SU-DHL-6 (cell line): ENCODE results near the gene TMC1.

Experiments used
- H2AFZ ChIP-seq: fragments of 200-600 bp; sonication (generic); 2 replicates; pipeline ENCODE4 v1.6.1; 2014; ENCODE audit warnings: low read depth, mild to moderate bottlenecking, moderate library complexity, mixed read lengths, antibody characterized with exemption, low read length; ENCODE audit not compliant: severe bottlenecking
- H3F3A ChIP-seq: fragments of 200-600 bp; shearing (Covaris generic); 2 replicates; pipeline ENCODE4 v1.6.0; 2016; ENCODE audit warnings: antibody characterized with exemption, mild to moderate bottlenecking; ENCODE audit not compliant: insufficient read depth
- H3K27ac ChIP-seq: fragments of 200-600 bp; sonication (generic); 2 replicates; pipeline ENCODE4 v1.5.1; 2016; ENCODE audit warnings: low read depth, mild to moderate bottlenecking, low read length, moderate library complexity, mixed read lengths
- H3K27me3 ChIP-seq: fragments of 200-600 bp; sonication (generic), shearing (Covaris generic); 2 replicates; pipeline ENCODE4 v1.6.0; 2014; ENCODE audit warnings: mild to moderate bottlenecking, low read length
- H3K36me3 ChIP-seq: fragments of 200-600 bp; sonication (generic); 2 replicates; pipeline ENCODE4 v1.6.1; 2014; ENCODE audit warnings: mild to moderate bottlenecking, low read length, mixed read lengths
- H3K4me2 ChIP-seq: fragments of 300-600, 200-600 bp; shearing (Covaris generic), sonication (generic); 2 replicates; pipeline ENCODE4 v1.6.0; 2014; ENCODE audit warnings: low read length, low read depth, mild to moderate bottlenecking; ENCODE audit not compliant: poor library complexity, severe bottlenecking
- H3K4me3 ChIP-seq: fragments of 200-600 bp; sonication (generic); 2 replicates; pipeline ENCODE4 v1.5.1; 2014; ENCODE audit warnings: antibody characterized with exemption, low read length, mild to moderate bottlenecking, mixed read lengths; ENCODE audit not compliant: insufficient read depth, poor library complexity, severe bottlenecking
- H3K79me2 ChIP-seq: fragments of 200-600 bp; sonication (generic); 2 replicates; pipeline ENCODE4 v1.6.1; 2014; ENCODE audit warnings: mild to moderate bottlenecking, low read length, moderate library complexity; ENCODE audit not compliant: insufficient read depth
- H3K9ac ChIP-seq: fragments of 200-600 bp; sonication (generic); 2 replicates; pipeline ENCODE4 v1.7.0; 2014; ENCODE audit warnings: mild to moderate bottlenecking, low read length
- H3K9me2 ChIP-seq: fragments of 200-600 bp; sonication (generic); replicated peaks from 2 replicates; pipeline ENCODE4 v1.6.1; 2014; ENCODE audit warnings: low read length; ENCODE audit not compliant: insufficient read depth
- H3K9me3 ChIP-seq: fragments of 200-600 bp; sonication (generic); 2 replicates; pipeline ENCODE4 v1.6.1; 2014; ENCODE audit warnings: low read length, mixed read lengths; ENCODE audit not compliant: insufficient read depth
- H4K20me1 ChIP-seq: fragments of 200-600 bp; sonication (generic); 2 replicates; pipeline ENCODE4 v1.6.1; 2014; ENCODE audit warnings: low read depth, mild to moderate bottlenecking, antibody characterized with exemption, low read length, moderate library complexity, mixed read lengths
- CTCF ChIP-seq: fragments of 200-600 bp; sonication (generic); IDR thresholded peaks from one replicate; pipeline ENCODE4 v1.5.1; 2017; ENCODE audit warnings: antibody characterized with exemption, mild to moderate bottlenecking, low read length, moderate library complexity; ENCODE audit not compliant: insufficient read depth, poor library complexity, severe bottlenecking
- EZH2phosphoT487 ChIP-seq: fragments of 200-600 bp; sonication (generic), shearing (Covaris generic); conservative IDR thresholded peaks from 2 replicates; pipeline ENCODE4 v1.6.1; 2018; ENCODE audit warnings: mild to moderate bottlenecking, antibody characterized with exemption, low read length, moderate library complexity, mixed read lengths

The TMC1 gene

GRCh38 chr9:72622186-72622585 lies 100.8 kb downstream of the TMC1 start:
- no peaks in the 10 kb centered on the region for H3K9me3 ChIP-seq
- no peaks in the 10 kb centered on the region for H4K20me1 ChIP-seq
- H3K4me2 ChIP-seq: no peak overlapping the region
- H3K4me3 ChIP-seq: no peak overlapping the region
- no peak for TF ChIP-seq EZH2phosphoT487
- no peak for TF ChIP-seq CTCF
- H3F3A ChIP-seq: no peaks in the 10 kb centered on the region
- no peaks in the 10 kb centered on the region for H3K27me3 ChIP-seq
- H3K36me3 ChIP-seq: no peaks in the 10 kb centered on the region
- H3K27ac ChIP-seq: no peak overlapping the region
- no peak overlapping the region for H3K9ac ChIP-seq
- no peak overlapping the region for H2AFZ ChIP-seq
- no peaks in the 10 kb centered on the region for H3K9me2 ChIP-seq
- H3K79me2 ChIP-seq: no peaks in the 10 kb centered on the region

GRCh38 chr9:72623156-72623555 lies 101.7 kb downstream of the TMC1 start:
- no peaks in the 10 kb centered on the region for H4K20me1 ChIP-seq

GRCh38 chr9:72627147-72627546 lies 105.7 kb downstream of the TMC1 start:
- H3K9me3 ChIP-seq: no peaks in the 10 kb centered on the region
- no peaks in the 10 kb centered on the region for H3K27me3 ChIP-seq
- H3K9me2 ChIP-seq: no peaks in the 10 kb centered on the region
- no peak overlapping the region for H2AFZ ChIP-seq
- no peaks in the 10 kb centered on the region for H3K79me2 ChIP-seq
- H3F3A ChIP-seq: no peaks in the 10 kb centered on the region
- no peak overlapping the region for H3K4me3 ChIP-seq
- no peak overlapping the region for H3K4me2 ChIP-seq
- no peaks in the 10 kb centered on the region for H4K20me1 ChIP-seq
- no peak overlapping the region for H3K27ac ChIP-seq
- no peak overlapping the region for H3K9ac ChIP-seq
- TF ChIP-seq EZH2phosphoT487 (no peak), CTCF (no peak)
- no peaks in the 10 kb centered on the region for H3K36me3 ChIP-seq

More at GRCh38 chr9:72623156-72623555, 101.7 kb downstream of the TMC1 start:
- Histone ChIP-seq H3K9me2 (no peaks in the 10 kb centered on the region), H3K27ac (no peak overlapping the region), H3K4me2 (no peak overlapping the region), H3K36me3 (no peaks in the 10 kb centered on the region), H3K27me3 (no peaks in the 10 kb centered on the region), H2AFZ (no peak overlapping the region), H3K9me3 (no peaks in the 10 kb centered on the region), H3F3A (no peaks in the 10 kb centered on the region), H3K79me2 (no peaks in the 10 kb centered on the region), H3K4me3 (no peak overlapping the region), H3K9ac (no peak overlapping the region)
- TF ChIP-seq EZH2phosphoT487: no peak
- TF ChIP-seq CTCF: no peak
